K562 (cell line): Measurements from ENCODE around the gene TKT. TPM values are rescaled to one million over a fixed set of nuclear protein-coding genes. Genes with fewer than 3 reads are reported as not detected.

Source experiments
- ATF3 ChIP-seq, 2 experiments: fragments of 450-650 bp in 1 of 2; sonication (generic) in 1 of 2; formaldehyde crosslinking in 1 of 2; IDR thresholded peaks in 1 of 2; conservative IDR thresholded peaks in 1 of 2; 2 replicates each; pipeline versions ENCODE4 v1.6.1 to v1.8.1; 2016 to 2023; ENCODE audit warnings: mild to moderate bottlenecking in 2 of 2, moderate library complexity in 2 of 2, inconsistent platforms in 1 of 2, missing genetic modification reagents in 1 of 2
- BCL6 ChIP-seq: fragments of 250-450 bp; sonication (Bioruptor Pico); IDR thresholded peaks from 2 replicates; pipeline ENCODE4 v1.4.0; 2020
- SMAD1 ChIP-seq: fragments of 150-350 bp; IDR thresholded peaks from 2 replicates; pipeline ENCODE4 v1.6.1; 2014; ENCODE audit warnings: low read length, low read depth; ENCODE audit not compliant: partially characterized antibody
- TOE1 ChIP-seq, 2 experiments: fragments of 450-650 bp in 1 of 2; sonication (generic) in 1 of 2; formaldehyde crosslinking in 1 of 2; IDR thresholded peaks; 2 replicates each; pipeline versions ENCODE4 v1.7.1 to v1.8.0; 2016 to 2022; ENCODE audit warnings: borderline replicate concordance in 2 of 2, mild to moderate bottlenecking in 2 of 2, antibody characterized with exemption in 1 of 2, inconsistent platforms in 1 of 2, low read depth in 1 of 2, missing genetic modification reagents in 1 of 2, moderate library complexity in 1 of 2
- USF2 ChIP-seq: sonication (generic); formaldehyde crosslinking; IDR thresholded peaks from 2 replicates; pipeline ENCODE4 v1.5.0; 2020; ENCODE audit warnings: missing genetic modification reagents
- ZBTB17 ChIP-seq: fragments of 450-650 bp; formaldehyde crosslinking; IDR thresholded peaks from 2 replicates; pipeline ENCODE4 v1.4.0; 2020; ENCODE audit warnings: mild to moderate bottlenecking
- polyA plus RNA-seq, 8 experiments: library from polyadenylated mRNA; depleted of rRNA in 4 of 8; stranded (reverse) in 5 of 8; unstranded in 3 of 8; fragments of >200 nt; fragmentation: Nextera tagmentation in 2 of 8; fragmentation: Illumina TruSeq in 1 of 8; extraction: Ambion mirVana in 2 of 8; extraction: Trizol in 1 of 8; gene quantifications; 2 replicates each; pipeline versions ENCODE4 v1.2.1 to v1.2.3, GENCODE V29; 2011 to 2014; ENCODE audit warnings: inconsistent platforms in 1 of 8, missing spikeins in 1 of 8
- total RNA-seq, 7 experiments: library from RNA; depleted of rRNA in 6 of 7; stranded (reverse); fragments of >200 nt in 6 of 7; fragmentation: Illumina TruSeq in 2 of 7; extraction: Trizol in 2 of 7; gene quantifications; 2 replicates each; pipeline versions ENCODE4 v1.2.1 to v1.2.3, GENCODE V29; 2011 to 2021; ENCODE audit warnings: low replicate concordance in 1 of 7
- TF ChIP-seq, protein P1 (sequence below), 2 experiments: fragments of 450-650 bp in 1 of 2; sonication (generic) in 1 of 2; formaldehyde crosslinking in 1 of 2; IDR thresholded peaks; 2 replicates each; pipeline versions ENCODE4 v1.7.1 to v1.9.0; 2016 to 2022; ENCODE audit warnings: inconsistent platforms in 1 of 2, mild to moderate bottlenecking in 1 of 2, missing genetic modification reagents in 1 of 2
- TF ChIP-seq, protein P2 (sequence below), 2 experiments: fragments of 450-650 bp in 1 of 2; IDR thresholded peaks; 2 replicates each; pipeline ENCODE4 v1.6.1; 2011 to 2017; ENCODE audit warnings: low read depth in 2 of 2, antibody characterized with exemption in 1 of 2, borderline replicate concordance in 1 of 2, low read length in 1 of 2, mild to moderate bottlenecking in 1 of 2, mixed read lengths in 1 of 2; ENCODE audit not compliant: control insufficient read depth in 1 of 2

The TKT gene
- total and polyA plus RNA-seq, 9 of the 15 experiments (the other 6 are each of a cell fraction or from before 2014, with no cell fraction given): 58.1 to 401 (median 187) TPM

GRCh38 chr3:53196575-53197407 is 59.0 kb downstream of the TKT start (continued):
- TF ChIP-seq, protein P1, sequence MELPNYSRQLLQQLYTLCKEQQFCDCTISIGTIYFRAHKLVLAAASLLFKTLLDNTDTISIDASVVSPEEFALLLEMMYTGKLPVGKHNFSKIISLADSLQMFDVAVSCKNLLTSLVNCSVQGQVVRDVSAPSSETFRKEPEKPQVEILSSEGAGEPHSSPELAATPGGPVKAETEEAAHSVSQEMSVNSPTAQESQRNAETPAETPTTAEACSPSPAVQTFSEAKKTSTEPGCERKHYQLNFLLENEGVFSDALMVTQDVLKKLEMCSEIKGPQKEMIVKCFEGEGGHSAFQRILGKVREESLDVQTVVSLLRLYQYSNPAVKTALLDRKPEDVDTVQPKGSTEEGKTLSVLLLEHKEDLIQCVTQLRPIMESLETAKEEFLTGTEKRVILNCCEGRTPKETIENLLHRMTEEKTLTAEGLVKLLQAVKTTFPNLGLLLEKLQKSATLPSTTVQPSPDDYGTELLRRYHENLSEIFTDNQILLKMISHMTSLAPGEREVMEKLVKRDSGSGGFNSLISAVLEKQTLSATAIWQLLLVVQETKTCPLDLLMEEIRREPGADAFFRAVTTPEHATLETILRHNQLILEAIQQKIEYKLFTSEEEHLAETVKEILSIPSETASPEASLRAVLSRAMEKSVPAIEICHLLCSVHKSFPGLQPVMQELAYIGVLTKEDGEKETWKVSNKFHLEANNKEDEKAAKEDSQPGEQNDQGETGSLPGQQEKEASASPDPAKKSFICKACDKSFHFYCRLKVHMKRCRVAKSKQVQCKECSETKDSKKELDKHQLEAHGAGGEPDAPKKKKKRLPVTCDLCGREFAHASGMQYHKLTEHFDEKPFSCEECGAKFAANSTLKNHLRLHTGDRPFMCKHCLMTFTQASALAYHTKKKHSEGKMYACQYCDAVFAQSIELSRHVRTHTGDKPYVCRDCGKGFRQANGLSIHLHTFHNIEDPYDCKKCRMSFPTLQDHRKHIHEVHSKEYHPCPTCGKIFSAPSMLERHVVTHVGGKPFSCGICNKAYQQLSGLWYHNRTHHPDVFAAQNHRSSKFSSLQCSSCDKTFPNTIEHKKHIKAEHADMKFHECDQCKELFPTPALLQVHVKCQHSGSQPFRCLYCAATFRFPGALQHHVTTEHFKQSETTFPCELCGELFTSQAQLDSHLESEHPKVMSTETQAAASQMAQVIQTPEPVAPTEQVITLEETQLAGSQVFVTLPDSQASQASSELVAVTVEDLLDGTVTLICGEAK (IDR thresholded peaks at IDR 0.05): 0 out of 2 replicates have a peak, but pooled peaks have one; percentile 10
- TF ChIP-seq, protein P1 (CRISPR knock-in tag; IDR thresholded peaks at IDR 0.05): no peak
- TF ChIP-seq USF2 (CRISPR knock-in tag): peak; percentile 69
- no peak for TF ChIP-seq ZBTB17 (CRISPR knock-in tag)
- TF ChIP-seq ATF3 (IDR thresholded peaks at IDR 0.05): no peak
- no peak for TF ChIP-seq ATF3 (CRISPR knock-in tag; conservative IDR thresholded peaks at IDR 0.05)
- no peak for TF ChIP-seq SMAD1
- no peak for TF ChIP-seq TOE1 (IDR thresholded peaks at IDR 0.05; ENCODE audit: borderline replicate concordance)
- TF ChIP-seq TOE1 (CRISPR knock-in tag; IDR thresholded peaks at IDR 0.05; ENCODE audit: borderline replicate concordance, low read depth): no peak
- TF ChIP-seq, protein P2, sequence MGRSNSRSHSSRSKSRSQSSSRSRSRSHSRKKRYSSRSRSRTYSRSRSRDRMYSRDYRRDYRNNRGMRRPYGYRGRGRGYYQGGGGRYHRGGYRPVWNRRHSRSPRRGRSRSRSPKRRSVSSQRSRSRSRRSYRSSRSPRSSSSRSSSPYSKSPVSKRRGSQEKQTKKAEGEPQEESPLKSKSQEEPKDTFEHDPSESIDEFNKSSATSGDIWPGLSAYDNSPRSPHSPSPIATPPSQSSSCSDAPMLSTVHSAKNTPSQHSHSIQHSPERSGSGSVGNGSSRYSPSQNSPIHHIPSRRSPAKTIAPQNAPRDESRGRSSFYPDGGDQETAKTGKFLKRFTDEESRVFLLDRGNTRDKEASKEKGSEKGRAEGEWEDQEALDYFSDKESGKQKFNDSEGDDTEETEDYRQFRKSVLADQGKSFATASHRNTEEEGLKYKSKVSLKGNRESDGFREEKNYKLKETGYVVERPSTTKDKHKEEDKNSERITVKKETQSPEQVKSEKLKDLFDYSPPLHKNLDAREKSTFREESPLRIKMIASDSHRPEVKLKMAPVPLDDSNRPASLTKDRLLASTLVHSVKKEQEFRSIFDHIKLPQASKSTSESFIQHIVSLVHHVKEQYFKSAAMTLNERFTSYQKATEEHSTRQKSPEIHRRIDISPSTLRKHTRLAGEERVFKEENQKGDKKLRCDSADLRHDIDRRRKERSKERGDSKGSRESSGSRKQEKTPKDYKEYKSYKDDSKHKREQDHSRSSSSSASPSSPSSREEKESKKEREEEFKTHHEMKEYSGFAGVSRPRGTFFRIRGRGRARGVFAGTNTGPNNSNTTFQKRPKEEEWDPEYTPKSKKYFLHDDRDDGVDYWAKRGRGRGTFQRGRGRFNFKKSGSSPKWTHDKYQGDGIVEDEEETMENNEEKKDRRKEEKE (IDR thresholded peaks at IDR 0.05; ENCODE audit: borderline replicate concordance in 1 of 2, control insufficient read depth in 1 of 2, low read depth in 2 of 2, low read length in 1 of 2): no peak
- no peak for TF ChIP-seq BCL6 (CRISPR knock-in tag)
